Panc1 (cell line): Measurements from ENCODE around the gene ZFYVE28. TPM values are rescaled to one million over a fixed set of nuclear protein-coding genes. Genes with fewer than 3 reads are reported as not detected.

Experiments used
- ATAC-seq: fragments of 200-7000 bp; cut with Tn5 transposase; 2 replicates; pipeline ENCODE4 v1.9.1; 2020; ENCODE audit warnings: mild to moderate bottlenecking, moderate library complexity
- BruUV-seq: library from RNA; stranded (reverse); fragments of 400-500 nt; replicated peaks from 2 replicates; lab custom pipeline; 2021; lab: Mats Ljungman, UMichigan
- CTCF ChIA-PET: fragments of 300-600 bp; sonication (Branson Sonifier 250); formaldehyde crosslinking; loops from one replicate; lab custom pipeline; 2022; ENCODE audit warnings: antibody characterized with exemption; lab: Charles Lee
- POLR2A ChIA-PET: fragments of 300-600 bp; sonication (Branson Sonifier 250); formaldehyde crosslinking; loops from one replicate; lab custom pipeline; 2022; ENCODE audit warnings: antibody characterized with exemption; lab: Charles Lee
- DNase-seq: peaks from one replicate; pipeline ENCODE4 v3.0.0-alpha.2; 2010; ENCODE audit warnings: low read depth, low spot score
- H3K27ac ChIP-seq: 2 replicates; pipeline ENCODE4 v1.5.1; 2011; ENCODE audit warnings: mild to moderate bottlenecking, low read length, inconsistent platforms
- H3K27me3 ChIP-seq: fragments of 200-500 bp; sonication (Bioruptor generic); 2 replicates; pipeline ENCODE4 v1.6.0; 2014; ENCODE audit warnings: low read length, inconsistent platforms; ENCODE audit not compliant: control insufficient read depth, insufficient read depth
- H3K36me3 ChIP-seq: fragments of 200-500 bp; sonication (Bioruptor generic); 2 replicates; pipeline ENCODE4 v1.5.1; 2014; ENCODE audit warnings: inconsistent platforms, mild to moderate bottlenecking, low read length, moderate library complexity; ENCODE audit not compliant: control insufficient read depth, insufficient read depth
- H3K4me1 ChIP-seq: 2 replicates; pipeline ENCODE4 v1.5.1; 2011; ENCODE audit warnings: inconsistent platforms, mild to moderate bottlenecking, low read length, moderate library complexity; ENCODE audit not compliant: control insufficient read depth, insufficient read depth
- H3K4me3 ChIP-seq, 2 experiments: 2 replicates each; pipeline ENCODE4 v1.5.1; 2011 to 2012; ENCODE audit warnings: low read depth in 2 of 2, low read length in 2 of 2, mild to moderate bottlenecking in 2 of 2, inconsistent platforms in 1 of 2, moderate library complexity in 1 of 2
- H3K9me3 ChIP-seq: fragments of 200-500 bp; sonication (Bioruptor generic); 2 replicates; pipeline ENCODE4 v1.5.1; 2014; ENCODE audit warnings: low read depth, mild to moderate bottlenecking, inconsistent platforms, low read length, moderate library complexity; ENCODE audit not compliant: control insufficient read depth, insufficient read depth
- POLR2AphosphoS5 ChIP-seq: IDR thresholded peaks from 2 replicates; pipeline ENCODE4 v1.6.1; 2012; ENCODE audit warnings: mild to moderate bottlenecking, low read depth, low read length, moderate library complexity
- SIN3A ChIP-seq: IDR thresholded peaks from 2 replicates; pipeline ENCODE4 v1.6.1; 2012; ENCODE audit warnings: low read depth, mild to moderate bottlenecking, low read length, moderate library complexity, borderline replicate concordance; ENCODE audit not compliant: insufficient read depth
- TCF7L2 ChIP-seq: IDR thresholded peaks from 2 replicates; pipeline ENCODE4 v1.6.1; 2011; ENCODE audit warnings: mild to moderate bottlenecking, low read depth, low read length, inconsistent platforms
- in situ Hi-C: cut with HindIII; loops from 2 replicates; pipeline ENCODE4 v1.10.0; 2016; ENCODE audit warnings: low sequenced_read_pairs, low pct_unique_long_range_greater_than_20kb
- intact Hi-C: fragments of 100-400 bp; cut with micrococcal nuclease; formaldehyde crosslinking; loops from one replicate; pipeline ENCODE4 v1.10.0; 2022; ENCODE audit not compliant: unreplicated experiment
- total RNA-seq: library from RNA; stranded (reverse); gene quantifications from one replicate; pipeline ENCODE4 v1.2.1, GENCODE V29; 2021; ENCODE audit not compliant: unreplicated experiment
- TF ChIP-seq, protein P1 (sequence below), 2 experiments: IDR thresholded peaks; 2 replicates each; pipeline ENCODE4 v1.6.1; 2011 to 2012; ENCODE audit warnings: low read depth in 2 of 2, control low read depth in 1 of 2, low read length in 1 of 2, mild to moderate bottlenecking in 1 of 2, moderate library complexity in 1 of 2; ENCODE audit not compliant: insufficient read depth in 1 of 2
- TF ChIP-seq, protein P2 (sequence below): fragments of 450-650 bp; IDR thresholded peaks from 2 replicates; pipeline ENCODE4 v1.5.1; 2017; ENCODE audit warnings: mild to moderate bottlenecking

Gene ZFYVE28
- total RNA-seq, 1 experiment from 2014 or later, result 11.9 TPM

DNA sequence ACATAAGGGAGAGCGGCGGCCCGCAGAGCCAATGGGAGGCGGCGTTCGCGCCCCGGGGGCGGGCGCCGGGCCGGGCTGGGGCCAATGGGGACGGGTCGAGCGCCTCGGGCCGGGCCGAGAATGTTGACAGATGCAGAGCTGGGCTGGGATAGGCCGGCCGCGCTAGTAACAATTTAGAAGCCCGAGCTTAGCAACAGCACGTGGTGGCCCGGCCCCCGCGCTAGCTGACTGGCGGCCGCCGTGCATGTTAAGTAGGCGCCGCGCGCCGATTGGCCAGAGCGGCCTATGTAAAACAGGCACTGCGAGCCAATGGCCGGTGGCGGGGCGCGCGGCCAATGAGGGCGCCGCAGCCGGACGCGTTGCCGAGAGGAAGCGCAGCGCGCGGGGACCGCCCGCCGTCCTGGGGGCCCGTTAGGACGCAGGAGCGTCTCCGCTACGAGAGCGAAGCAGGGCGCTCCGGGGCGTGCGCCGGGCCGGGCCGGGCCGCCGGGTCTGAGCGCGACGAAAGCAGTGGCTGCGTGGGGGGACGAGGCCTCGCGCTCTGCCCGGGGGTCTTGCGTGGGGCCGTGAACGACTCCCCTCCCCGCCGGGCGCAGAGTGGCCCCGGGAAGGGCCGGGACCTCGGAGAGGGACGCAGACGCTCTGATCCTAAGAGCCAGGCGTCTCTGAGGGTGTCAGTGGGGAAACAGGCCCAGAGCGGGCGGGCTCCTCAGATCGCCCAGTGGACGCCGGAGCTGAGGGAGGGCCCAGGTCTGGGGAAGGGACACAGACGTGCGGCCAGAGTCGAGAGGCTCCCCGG is 156.1 kb downstream of the ZFYVE28 start:
- Histone ChIP-seq H3K9me3 (no peaks in the 10 kb centered on the region), H3K27me3 (no peaks in the 10 kb centered on the region), H3K4me3 (peak overlapping the region; percentile 59 to 63), H3K27ac (peak overlapping the region; percentile 81), H3K4me1 (peaks cover 5% of the 10 kb centered on the region), H3K36me3 (no peaks in the 10 kb centered on the region; the same call in 1 of the 2 replicates)
- ChIA-PET POLR2A (interaction anchor here (0.6 kb wide), 1 partner anchor 157 kb away, joined by 3 read pairs; the partner anchor contains the start of gene CFAP99), CTCF (no interaction called here)
- intact Hi-C loops, result no loop called here
- peak; percentile 62; the same call in 1 of the 2 replicates for TF ChIP-seq POLR2AphosphoS5
- TF ChIP-seq TCF7L2, result no peak
- peak; percentile 54; the same call in 1 of the 2 replicates for TF ChIP-seq SIN3A
- in situ Hi-C loops, result no loop called here
- TSS peak; percentile 86 for BruUV-seq
- ATAC-seq (peak; percentile 92), DNase-seq (peak; percentile 76)

DNA sequence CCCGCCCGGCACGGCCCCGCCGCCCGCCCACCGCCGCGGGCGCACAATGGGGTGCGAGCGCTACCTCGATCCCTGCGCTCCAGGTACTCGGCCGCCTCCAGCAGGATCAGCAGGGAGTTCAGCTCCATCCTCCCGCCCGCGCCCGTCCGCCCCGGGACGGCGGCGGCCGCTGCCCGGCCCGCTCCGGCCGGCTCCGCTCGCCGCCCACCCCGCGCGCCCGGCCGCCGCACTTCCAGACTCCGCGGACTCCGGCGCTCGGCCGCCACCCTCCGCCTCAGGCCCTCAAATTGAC is 156.6 kb downstream of the ZFYVE28 start, which contains the start of gene MXD4:
Gene MXD4, minus strand, starts transcription at position 257 of the 292 bp plus-strand sequence. Its CDS starts 129 bp downstream, at position 128.
- TF ChIP-seq, protein P1, sequence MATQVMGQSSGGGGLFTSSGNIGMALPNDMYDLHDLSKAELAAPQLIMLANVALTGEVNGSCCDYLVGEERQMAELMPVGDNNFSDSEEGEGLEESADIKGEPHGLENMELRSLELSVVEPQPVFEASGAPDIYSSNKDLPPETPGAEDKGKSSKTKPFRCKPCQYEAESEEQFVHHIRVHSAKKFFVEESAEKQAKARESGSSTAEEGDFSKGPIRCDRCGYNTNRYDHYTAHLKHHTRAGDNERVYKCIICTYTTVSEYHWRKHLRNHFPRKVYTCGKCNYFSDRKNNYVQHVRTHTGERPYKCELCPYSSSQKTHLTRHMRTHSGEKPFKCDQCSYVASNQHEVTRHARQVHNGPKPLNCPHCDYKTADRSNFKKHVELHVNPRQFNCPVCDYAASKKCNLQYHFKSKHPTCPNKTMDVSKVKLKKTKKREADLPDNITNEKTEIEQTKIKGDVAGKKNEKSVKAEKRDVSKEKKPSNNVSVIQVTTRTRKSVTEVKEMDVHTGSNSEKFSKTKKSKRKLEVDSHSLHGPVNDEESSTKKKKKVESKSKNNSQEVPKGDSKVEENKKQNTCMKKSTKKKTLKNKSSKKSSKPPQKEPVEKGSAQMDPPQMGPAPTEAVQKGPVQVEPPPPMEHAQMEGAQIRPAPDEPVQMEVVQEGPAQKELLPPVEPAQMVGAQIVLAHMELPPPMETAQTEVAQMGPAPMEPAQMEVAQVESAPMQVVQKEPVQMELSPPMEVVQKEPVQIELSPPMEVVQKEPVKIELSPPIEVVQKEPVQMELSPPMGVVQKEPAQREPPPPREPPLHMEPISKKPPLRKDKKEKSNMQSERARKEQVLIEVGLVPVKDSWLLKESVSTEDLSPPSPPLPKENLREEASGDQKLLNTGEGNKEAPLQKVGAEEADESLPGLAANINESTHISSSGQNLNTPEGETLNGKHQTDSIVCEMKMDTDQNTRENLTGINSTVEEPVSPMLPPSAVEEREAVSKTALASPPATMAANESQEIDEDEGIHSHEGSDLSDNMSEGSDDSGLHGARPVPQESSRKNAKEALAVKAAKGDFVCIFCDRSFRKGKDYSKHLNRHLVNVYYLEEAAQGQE (IDR thresholded peaks at IDR 0.05; ENCODE audit: insufficient read depth in 1 of 2, low read depth in 2 of 2, low read length in 1 of 2), result no peak
- TF ChIP-seq, protein P2, sequence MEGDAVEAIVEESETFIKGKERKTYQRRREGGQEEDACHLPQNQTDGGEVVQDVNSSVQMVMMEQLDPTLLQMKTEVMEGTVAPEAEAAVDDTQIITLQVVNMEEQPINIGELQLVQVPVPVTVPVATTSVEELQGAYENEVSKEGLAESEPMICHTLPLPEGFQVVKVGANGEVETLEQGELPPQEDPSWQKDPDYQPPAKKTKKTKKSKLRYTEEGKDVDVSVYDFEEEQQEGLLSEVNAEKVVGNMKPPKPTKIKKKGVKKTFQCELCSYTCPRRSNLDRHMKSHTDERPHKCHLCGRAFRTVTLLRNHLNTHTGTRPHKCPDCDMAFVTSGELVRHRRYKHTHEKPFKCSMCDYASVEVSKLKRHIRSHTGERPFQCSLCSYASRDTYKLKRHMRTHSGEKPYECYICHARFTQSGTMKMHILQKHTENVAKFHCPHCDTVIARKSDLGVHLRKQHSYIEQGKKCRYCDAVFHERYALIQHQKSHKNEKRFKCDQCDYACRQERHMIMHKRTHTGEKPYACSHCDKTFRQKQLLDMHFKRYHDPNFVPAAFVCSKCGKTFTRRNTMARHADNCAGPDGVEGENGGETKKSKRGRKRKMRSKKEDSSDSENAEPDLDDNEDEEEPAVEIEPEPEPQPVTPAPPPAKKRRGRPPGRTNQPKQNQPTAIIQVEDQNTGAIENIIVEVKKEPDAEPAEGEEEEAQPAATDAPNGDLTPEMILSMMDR, result no peak
- TF ChIP-seq SIN3A (no peak), TCF7L2 (no peak), POLR2AphosphoS5 (no peak)
- peaks cover 5% of the 10 kb centered on the region for H3K4me1 ChIP-seq
- DNase-seq (no peak), ATAC-seq (peak; percentile 10)
- no peaks in the 10 kb centered on the region for H3K27me3 ChIP-seq
- H3K9me3 ChIP-seq, result no peaks in the 10 kb centered on the region
- ChIA-PET CTCF (no interaction called here), POLR2A (no interaction called here)
- no TSS peak for BruUV-seq
- intact Hi-C loops (no loop called here), in situ Hi-C loops (no loop called here)
- H3K4me3 ChIP-seq, result peak within 1 kb of the TSS; percentile 61 to 63
- peak within 1 kb of the TSS; percentile 81 for H3K27ac ChIP-seq
- no peaks in the 10 kb centered on the region; the same call in 1 of the 2 replicates for H3K36me3 ChIP-seq
